GM18868 (cell line): ENCODE data around the gene SGIP1.
"Not testable (repeated sequence)": the region's sequence is repeated elsewhere in the genome, so short reads cannot be mapped to it uniquely, and the experiment has no call there.

Experiments
- ATAC-seq: cut with Tn5 transposase; IDR thresholded peaks from one replicate; pipeline ENCODE4 v1.9.1; 2021; ENCODE audit warnings: mild to moderate bottlenecking, moderate library complexity; ENCODE audit not compliant: unreplicated experiment

Gene SGIP1

DNA sequence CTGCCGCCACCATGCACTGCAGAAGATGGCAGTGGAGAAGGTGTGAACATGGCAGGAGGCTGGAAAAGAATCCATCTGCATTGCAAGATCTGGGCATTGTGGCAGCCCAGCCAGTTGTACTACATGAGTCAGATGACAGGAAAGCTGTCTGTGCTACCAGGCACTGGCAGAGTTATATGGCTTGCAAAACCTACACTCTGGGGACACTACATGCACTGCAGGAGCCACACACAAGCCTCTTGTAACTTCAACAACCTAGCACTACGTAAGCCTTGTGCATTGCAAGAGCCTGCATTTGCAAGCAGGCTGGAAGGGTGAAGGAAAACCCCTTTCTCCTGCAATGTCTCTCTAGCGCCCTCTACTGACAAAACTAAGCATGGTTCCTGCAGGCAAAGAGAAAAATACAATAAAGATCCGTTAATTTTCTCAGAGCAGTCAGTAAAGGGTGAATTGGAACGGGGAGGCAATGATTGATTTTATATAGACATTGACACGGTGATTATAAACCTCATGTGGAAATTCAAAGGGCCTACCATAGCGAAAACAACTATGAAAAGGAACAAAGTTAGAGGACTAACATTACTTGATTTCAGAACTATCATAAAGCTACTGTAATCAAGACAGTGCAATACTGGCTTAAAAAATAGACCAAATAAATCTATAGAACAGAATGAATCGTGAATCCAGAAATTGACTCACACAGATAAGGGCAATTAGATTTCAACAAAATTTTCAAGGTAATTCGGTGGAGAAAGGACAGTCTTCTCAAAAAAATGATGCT, 192.1 kb downstream of the SGIP1 start:
- peak; percentile 86 for ATAC-seq

- no peak for ATAC-seq
Measured at GRCh38 chr1:66728021-66728420, 194.1 kb downstream of the SGIP1 start.

DNA sequence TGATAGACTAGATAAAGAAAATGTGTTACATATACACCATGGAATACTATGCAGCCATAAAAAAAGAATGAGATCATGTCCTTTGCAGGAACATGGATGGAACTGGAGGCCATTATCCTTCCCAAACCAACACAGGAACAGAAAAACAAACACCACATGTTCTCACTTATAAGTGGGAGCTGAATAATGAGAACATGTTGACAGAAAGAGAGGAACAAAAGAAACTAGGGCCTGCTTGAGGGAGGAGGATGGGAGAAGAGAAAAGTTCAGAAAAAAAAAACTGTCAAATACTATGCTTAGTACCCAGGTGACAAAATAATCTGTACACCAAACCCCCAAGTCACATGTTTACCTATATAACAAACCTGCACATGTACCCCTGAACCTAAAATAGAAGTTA, 194.8 kb downstream of the SGIP1 start:
- not testable (repeated sequence) for ATAC-seq

DNA sequence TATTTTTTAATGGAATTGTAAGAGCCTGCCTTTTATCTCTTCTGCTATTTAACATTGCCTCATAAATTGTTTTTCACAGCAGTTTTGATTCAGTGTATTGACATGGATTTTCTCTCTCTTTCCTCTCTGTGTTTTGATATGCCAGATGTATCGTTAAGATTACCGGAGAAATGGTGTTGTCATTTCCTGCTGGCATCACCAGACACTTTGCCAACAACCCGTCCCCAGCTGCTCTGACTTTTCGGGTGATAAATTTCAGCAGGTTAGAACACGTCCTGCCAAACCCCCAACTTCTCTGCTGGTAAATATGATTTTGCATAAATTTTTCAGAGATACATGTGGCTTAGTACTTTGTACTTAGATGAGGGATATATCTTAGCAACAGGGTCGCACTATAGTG, 195.2 kb downstream of the SGIP1 start:
- ATAC-seq = no peak

GRCh38 chr1:66729523-66729922, 195.6 kb downstream of the SGIP1 start:
- ATAC-seq = no peak

DNA sequence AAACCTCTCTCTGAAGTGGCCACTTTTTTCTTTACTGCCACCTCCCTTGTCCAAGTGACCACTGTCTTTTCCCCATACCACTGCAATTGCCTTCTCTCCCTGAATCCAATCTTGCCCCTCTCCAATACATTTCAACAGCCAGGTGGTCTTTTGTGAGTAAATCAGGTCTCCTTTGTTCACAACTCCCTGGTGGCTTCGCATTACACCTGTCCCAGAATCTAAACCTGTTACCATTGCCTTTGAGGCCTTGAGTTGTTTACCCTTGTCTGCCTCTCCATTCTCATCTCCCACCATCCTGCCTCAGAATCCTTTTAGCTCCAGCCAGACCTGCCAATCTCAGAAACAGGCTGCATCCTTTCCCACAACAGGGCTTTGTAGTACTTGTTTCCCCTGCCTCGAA, 196.5 kb downstream of the SGIP1 start:
- ATAC-seq = no peak

DNA sequence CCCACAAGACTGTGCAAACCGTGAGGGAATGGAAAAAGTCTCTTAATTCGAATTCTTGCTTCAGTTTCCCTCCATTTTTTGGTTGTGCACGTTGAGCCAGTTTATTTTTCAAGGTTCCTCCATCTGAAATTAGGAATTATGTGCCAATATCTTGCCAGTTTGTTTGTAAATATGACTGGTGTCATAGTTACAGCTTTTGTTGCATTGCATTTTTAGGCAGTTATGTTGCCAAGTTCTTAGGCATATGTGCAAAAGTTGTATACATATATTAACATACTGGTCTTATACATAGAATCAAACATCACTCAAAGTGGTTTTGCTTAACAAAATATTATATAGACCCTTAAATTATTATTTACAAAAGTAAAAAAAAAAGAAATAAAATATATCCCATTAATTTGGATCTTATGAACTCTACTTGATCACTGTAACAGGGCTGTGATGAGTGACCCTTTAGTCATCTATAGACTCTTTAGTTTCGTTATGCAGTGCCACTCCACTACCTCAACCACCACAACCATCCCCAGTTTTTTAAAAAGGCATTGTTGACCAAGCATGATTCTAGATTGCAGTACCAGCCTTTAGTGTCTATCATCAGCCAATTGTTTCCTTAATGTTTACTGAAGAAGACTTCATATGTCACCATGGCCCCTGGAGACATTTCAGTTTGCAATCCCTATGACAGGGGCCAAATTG, 197.4 kb downstream of the SGIP1 start:
- peak; percentile 69 for ATAC-seq

- peak; percentile 79 for ATAC-seq
Measured at GRCh38 chr1:66732407-66733166, 198.6 kb downstream of the SGIP1 start.

DNA sequence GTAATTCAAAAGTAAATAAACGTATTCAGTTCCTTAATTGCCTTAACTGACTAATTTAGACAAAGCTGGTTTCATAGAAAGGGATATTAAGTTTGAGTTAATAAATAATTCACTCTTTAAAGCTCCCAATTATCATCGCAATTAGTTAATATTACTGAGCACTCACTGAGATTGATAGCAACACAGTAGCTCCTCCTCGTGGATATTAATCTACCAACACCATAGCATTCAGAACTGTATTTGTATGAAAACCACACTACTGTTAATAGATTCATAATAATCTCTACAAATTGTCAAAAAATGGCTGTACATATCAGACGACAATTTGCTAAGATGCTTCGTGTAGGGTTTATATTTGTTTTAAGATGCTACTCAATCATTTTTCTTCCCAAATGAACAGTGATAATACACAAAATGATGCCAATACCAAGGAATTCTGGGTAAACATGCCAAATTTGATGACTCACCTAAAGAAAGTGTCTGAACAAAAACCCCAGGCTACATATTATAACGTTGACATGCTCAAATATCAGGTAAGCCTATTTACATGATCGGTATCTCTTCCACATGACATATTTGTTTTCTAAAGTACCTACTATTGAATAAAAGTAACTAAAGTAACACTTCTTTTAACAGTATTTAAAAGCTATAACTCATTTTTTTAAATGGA, 199.5 kb downstream of the SGIP1 start:
- ATAC-seq = peak; percentile 37

GRCh38 chr1:66734531-66734930, 200.6 kb downstream of the SGIP1 start:
- not testable (repeated sequence) for ATAC-seq

GRCh38 chr1:66737836-66738235, 203.9 kb downstream of the SGIP1 start:
- ATAC-seq = no peak

DNA sequence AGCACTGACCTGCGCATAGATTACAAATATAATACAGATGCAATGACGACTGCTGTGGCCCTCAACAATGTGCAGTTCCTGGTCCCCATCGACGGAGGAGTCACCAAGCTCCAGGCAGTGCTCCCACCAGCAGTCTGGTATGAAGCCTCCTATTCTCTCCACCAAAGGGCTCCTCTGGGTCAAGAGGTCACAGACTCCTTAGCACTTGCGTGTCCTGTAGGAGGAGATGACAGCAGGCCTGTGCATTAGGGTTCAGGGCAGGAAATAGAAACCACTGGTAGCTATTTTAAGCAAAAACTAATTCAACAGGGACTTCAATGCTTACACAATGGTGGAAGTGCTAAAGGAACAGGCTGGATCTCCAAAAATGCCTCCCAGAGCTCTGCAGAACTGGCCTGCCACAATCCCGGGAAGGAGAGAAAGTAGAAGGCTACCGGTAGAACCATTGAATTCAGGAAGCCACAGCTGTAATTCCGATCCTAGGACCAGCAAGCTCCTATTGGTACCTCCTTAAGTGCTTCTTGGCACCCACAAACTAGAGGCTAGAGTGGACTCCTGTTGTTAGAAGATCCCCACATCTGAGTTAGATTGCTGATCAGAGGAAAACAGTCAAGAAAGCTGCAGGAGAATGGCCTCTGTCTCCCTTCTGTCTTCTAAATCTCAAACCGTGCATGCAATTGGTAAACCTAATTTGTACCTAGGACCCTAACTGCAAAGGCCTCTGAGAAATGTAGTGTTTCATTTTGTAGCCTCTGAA, 205.6 kb downstream of the SGIP1 start:
- no peak for ATAC-seq

- no peak for ATAC-seq
Measured at GRCh38 chr1:66745451-66745850, 211.5 kb downstream of the SGIP1 start.

DNA sequence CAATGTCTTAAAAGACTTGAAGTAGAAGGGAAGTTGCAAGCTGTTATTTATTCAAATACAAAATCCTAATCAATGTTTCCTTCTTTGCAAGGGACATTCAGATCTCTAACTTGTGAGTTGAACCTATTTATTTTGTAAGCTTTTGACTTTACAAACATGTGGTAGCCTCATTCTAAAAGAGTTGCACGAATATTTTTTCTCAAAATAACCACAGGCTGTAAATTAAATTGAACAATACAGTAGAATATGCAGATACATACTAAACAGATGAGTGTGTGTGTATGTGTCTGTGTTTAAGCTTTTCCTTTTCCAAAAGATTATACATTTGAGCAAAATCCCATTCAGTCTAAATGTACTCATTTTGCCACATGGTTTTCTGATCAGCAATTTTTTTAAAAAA, 213.5 kb downstream of the SGIP1 start:
- ATAC-seq = no peak

DNA sequence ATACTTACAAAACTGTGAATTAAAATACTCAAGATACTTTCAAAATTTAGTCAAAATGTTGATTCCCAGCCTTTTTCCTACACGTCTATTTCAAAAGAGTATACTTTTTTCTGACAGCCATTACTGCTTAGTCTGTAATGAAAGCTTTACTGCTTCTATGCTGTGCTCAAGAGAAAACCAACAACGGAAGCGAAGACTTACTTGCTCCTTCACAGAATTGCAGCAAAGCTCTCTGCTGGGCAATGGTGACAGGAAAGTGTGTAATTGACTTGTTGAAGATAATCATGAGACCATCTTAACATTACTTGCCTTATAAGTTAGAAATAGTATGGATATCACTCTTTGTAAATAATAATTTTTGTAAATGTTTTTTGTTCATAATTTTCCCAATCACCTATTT, 216.6 kb downstream of the SGIP1 start:
- no peak for ATAC-seq

DNA sequence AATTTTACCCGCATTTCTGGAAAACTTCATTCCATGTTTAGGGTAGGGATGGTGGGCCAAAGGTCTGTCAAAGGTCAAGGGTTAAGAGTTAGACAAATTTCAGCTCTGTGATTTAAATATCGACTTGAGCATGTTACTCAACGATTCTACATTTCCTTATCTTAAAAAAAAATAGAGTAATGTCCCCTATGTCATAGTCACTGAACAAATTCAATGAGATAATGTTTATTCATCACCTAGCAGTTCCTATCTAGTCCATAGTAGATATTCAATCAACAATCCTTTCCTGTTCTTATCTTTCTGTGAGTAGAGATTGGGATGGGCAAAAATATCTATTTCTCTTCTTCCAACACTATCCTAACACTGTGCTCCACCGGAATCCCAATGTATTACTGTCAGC, 217.2 kb downstream of the SGIP1 start:
- ATAC-seq = no peak

DNA sequence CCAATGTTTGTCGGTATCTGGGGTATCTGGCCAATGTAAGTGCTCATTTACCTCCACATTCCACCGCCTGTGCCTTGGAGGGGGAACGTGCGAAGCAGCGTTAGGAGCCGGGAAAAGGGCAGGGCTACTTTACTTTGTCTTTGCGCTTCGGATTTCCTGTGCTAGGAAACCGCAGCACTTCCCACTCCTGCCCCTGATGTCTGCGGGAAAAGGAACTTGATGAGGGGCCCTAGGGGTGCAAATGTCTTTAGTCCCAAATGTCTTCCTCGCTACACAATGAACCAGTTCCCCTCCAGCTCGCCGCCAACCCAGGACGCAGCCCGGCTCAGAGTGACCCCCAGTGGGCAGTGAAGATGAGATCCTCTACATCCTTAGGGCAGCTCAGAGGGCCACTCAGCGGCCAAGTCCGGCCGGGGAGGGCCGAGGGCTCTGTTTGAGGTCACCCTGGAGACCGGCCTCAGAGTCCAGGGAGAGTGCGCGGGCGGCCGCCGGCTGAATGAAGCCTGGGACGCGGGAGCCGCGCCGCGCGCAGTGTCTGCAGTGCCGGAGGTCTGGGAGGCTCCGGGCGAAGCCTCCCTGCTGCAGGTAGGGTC, 218.1 kb downstream of the SGIP1 start, which contains the start of gene DYNLT5:
Gene DYNLT5, plus strand, starts transcription at position 460 of the 593 bp plus-strand sequence. CDS start 2,200 bp downstream, outside the sequence.
- ATAC-seq = peak; percentile 62

- no peak for ATAC-seq
Measured at GRCh38 chr1:66752671-66753371, 218.9 kb downstream of the SGIP1 start.

DNA sequence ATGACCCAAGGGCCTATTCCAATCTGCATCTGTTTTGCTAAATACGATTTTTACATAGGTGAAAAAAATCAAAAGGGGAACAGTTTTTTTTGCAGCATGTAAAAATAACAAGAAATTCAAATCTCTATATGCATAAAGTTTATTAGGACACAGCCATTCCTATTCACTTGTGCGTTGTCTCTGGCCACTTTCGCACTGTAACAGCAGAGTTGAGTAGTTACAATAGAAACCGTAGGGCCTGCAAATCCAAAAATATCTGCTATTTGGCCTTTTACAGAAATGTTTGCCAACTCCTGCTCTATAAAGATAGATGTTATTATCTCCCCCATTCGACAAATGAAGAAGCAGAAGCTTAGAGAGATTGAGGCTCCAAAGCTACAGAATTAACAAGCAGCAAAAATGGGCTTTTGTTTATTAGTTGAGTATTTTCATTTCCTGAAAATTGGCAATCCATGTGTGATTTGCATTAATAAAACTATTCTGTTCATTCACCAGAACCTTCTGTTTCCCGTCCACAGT, 223.8 kb downstream of the SGIP1 start:
- peak; percentile 34 for ATAC-seq
